UCSD-AML1 (cell line): ENCODE measurements around the gene ZSWIM6.
A peak's percentile ranks its signal among the peaks of the same experiment; 100 is the strongest.

Experiments
- DNase-seq: peaks from one replicate; lab custom pipeline; 2025; ENCODE audit not compliant: unreplicated experiment; lab: John Stamatoyannopoulos, UW

The ZSWIM6 gene

DNA sequence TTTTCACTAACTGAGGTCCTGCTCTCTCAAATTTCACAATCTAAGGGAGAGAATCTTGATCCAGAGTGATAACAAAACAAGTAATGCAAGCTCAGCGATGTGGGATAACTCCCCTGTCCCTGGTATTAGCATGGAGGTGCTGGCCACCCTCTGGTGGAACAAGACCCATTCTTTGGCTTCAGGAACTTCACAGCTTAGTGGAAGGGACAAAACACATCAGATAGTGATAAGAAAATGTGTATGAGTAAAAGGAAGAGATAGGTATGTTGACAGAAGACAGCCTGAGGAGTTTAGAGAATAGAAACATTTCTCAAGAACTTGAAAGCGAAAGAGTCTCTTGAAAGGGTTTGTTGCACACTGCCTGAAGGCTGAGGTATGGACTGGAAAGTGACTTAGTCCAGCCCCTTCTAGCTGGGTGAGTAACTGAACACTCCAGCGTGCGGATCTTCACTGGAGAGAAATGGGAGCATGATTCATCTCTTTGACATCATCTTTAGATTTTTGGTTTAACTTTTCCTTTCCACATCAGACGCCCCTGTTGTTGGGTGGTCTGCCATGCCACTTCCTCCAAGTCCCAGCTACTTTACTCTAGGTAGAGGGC lies 25.4 kb upstream of the ZSWIM6 start:
- DNase-seq: no peak

DNA sequence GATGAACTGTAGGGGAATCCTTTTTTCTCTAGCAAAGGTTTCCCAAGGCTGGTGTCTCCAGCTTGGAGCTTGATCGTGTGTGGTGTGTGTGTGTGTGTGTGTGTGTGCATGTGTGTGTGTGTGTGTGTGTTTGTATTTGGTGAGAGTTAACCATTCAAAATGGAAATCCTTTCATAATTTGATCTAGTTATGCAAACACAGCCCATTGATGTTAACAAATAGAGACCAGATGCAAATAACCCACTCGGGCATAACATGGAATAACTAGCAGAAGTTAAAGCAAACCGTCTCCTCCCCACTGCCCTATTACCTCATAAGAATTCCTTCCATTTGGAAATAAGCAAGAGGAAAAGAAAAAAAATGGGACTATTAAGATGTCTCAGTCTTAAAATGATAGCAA lies 24.9 kb upstream of the ZSWIM6 start:
- DNase-seq: no peak

DNA sequence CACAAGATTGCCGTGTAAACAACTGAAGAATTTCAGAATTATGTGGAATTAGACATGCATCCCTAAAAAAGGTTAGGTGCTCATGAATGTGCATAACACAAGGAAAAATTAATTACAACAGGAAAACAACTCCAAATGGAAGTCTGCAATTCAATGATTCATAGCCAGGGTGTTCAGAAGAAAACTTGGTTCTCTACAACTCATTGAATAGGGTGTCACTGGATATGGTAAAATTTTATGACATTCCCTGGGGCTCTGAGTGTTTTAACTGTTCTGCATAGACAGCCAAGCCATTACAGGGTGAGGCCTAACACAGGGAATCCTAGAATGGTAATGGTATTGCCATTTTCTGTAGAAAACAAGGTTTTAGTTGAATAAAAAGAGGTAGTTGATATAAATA lies 24.4 kb upstream of the ZSWIM6 start:
- no peak for DNase-seq

DNA sequence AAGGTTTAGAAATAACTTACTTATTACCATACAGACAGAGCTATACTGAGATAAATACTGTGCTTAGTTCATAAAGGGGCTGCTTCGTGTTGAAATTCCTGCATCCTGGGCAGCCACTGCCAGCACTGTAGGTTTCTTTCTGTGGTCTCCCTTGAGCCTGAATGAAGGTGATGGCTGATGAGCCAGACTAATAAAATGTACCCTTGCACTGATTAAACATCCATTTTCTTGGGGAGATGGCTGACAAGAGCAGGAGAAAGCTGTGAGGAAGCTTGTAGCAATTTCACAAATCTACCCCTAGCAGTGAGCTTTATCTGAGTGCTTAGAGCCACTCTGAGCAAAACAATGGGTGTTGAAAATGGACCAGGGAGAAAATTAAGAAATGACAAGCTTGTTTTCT lies 23.3 kb upstream of the ZSWIM6 start:
- no peak for DNase-seq

DNA sequence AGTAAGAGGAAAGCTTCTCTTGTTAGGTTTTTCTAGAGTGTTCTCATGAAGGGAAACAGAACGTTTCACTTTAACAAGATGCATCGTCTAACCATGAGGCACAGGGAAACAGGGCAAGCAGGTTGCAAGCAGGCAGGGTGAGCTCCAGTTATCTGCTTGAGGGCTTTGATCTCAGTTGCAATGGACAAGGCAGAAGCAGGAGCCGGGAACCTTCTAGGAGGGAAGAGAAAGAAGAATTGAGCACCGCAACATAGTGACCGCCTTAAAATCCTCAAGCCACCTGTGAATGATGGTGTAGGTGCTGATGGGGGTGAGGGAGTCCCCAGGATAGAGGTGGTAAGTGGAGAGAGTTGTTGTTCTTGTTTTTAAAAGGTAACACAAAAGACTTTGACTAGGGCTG lies 22.9 kb upstream of the ZSWIM6 start:
- no peak for DNase-seq

DNA sequence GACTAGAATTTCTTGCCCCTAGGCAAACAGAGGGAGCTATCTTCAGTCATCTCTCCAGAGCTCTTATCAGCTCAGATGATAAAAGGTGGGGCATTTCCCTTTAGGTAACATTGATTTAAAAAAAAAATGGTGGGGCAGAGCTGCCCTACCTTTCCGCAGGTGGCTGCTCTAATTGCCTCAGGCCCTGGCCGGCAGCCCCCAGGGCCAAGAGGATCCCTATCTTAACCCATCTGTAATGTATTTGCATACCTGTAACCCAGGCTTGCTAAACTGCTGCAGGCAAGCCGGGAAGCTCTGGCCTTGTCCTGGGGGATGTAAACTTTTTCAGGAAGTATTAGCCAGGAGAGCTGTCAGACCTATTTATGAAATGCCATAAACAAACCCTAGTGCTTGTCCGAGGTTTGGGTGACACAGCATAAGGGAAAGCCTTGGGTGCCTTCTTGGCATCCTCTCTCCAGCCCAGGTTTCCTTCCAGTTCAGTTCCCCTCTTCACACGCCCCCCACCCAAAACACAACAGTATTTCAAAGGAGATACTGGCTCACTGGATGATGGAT lies 20.9 kb upstream of the ZSWIM6 start:
- DNase-seq: no peak

DNA sequence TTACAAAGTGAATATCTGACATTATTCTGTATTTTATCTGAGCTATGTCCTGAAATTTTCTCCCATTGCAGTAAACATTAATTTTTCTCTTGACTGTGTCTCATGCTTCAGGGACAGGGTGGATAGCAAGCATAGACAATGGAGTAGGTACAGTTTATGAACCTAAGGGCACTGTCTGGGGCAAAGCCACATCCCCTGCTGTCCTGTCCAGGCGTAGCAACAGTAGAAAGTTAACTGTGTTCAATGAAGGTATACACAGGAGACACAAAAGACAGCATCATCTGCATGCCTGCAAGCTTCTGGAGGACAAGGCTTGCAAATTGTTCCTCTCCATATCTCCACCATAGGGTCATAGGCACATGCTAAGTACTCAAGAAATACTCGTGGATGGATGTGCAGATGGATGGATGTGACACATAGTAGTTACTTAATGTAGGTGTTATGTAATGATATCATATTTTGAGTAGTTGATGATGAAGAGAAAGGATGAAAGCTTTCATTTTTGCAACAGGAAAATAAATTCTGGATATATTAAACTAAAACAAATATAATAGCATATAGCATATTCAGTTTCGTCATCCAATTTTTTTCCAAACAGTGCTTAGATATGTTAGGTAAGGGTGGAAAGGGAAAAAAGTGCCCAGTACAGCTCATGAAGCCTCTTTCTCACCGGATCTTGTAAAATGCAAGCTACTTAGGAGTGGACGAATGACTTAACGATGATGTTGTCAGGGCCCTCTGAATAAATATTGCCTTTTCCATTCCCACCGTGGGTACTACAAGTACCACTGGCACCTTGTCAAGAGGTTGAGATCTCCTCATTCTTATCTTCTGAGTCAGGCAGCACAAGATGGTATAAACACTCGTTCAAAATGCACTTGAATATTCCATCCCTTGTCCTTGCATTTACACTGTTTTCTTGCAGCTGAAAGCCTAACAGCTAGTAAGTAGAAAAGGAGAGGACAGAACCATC lies 19.9 kb upstream of the ZSWIM6 start:
- no peak for DNase-seq

DNA sequence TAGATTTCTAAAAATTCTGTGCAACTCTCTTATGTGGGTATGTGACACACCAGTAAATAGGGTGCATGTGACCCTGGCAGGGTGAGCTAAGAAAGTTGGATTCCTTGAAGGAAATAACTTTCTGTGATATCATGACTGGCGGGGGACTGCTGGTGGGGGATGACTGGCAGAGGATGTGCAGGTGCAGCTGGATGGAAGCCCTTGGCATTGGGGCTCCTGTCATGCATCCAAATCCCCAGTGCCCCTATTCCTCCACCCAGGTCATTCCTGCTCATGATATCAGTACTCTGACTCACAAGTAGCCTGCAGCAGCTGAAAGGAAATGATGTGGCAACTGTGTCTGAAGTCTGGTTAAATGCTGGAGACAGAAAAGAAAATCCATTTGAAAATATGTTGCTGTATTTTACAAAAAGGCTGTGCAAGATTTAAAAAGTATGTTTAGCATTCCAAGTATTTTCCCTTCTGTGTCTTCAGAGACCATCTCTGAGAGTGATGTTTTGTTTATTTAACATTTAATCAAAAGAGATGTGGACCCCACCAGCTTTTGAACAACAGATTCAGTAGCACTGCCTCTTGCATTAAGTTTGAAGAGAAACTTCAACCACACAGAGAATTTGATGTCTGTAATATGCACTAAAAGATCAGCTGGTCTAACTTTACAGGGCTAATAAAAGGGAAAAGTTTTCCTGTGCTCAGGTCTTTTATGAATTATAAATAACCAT lies 17.9 kb upstream of the ZSWIM6 start:
- DNase-seq: peak; percentile 17

DNA sequence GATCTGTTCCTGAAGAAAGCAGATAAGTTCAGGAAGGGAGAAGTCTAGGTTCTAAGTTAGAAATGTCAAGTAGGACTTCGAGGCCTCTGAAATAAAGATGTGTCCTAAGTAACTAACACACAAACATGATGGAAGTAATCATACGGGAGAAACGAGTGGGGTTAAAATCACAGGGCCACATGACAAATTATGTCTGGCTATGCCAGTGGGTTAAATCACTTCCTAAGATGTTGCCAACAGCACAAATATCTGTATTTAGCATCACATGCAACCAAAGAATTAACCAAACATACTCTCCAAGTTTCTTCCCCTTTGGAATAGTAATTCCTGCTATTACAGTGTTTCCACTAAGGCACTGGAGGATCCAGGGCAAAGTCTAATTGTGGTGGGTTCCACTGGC lies 13.7 kb upstream of the ZSWIM6 start:
- no peak for DNase-seq

DNA sequence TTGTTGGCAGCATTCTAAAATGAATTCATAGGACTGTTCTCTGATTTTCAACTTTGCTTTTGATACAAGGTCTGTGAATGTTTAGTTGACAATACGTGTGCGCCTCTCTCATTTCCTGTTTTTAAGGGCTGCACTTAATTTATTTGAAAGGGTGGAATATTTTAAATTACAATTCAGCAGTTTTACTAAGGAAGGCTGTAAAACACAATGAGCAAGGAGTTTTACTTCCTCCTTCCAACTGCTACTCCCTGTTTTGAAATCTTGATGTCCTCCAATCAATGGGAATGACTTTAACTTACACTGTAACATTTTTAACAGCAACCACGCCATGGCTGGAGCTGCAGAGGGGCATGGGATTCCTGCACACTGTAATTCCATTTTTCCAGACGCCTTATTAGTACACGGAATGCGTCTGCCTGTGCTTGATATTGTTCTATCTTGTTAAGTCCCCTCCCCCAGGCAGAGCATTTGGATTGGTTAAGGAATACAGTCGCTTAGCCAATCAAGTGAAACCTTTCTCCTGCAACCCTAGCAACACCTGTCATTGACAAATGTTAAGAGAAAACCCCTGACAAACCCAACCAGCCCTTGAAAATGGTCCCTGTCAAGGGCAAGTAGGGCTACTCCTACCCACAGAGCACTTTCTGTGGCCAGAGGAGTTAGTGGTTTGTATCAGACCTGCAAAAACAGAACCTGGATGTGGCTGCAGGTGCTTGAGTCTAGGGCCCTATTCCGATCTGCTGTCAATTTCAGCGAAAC lies 12.5 kb upstream of the ZSWIM6 start:
- DNase-seq: no peak

DNA sequence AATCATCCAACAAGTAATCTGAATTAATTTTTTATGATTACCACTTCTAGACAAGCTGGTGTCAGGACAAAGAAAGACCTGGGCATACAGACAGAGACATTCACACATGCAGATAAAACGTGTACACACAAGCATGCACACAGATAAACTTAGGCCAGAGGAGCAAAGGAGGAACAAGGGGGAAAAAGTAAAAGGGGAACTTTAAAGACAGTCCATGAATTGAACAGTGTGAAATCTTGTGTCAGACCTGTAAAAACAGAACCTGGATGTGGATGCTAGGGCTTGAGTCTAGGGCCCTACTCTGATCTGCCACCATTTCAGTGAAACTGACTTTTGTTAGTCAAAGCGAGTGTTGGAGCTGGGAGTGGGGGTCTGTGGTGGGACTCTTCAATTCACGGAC lies 11.2 kb upstream of the ZSWIM6 start:
- no peak for DNase-seq

DNA sequence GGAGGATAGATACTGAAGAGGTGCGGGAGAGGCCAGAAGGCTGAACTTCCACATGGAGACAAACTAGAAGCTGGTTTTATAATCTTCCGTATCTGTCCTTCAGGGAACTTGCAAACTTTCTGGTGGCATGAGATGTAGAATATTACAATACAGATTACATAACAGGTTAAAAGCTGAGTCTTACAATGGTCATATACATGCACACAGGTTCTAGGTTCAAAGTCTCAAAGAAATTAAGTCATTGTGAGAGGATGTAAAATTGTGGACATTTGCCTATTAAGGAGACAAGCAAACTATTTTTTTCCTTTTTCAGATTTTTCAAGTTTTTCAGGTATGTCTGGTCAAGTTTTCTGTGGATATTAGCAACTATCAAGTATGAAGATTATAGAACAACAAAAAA lies 10.4 kb upstream of the ZSWIM6 start:
- no peak for DNase-seq

DNA sequence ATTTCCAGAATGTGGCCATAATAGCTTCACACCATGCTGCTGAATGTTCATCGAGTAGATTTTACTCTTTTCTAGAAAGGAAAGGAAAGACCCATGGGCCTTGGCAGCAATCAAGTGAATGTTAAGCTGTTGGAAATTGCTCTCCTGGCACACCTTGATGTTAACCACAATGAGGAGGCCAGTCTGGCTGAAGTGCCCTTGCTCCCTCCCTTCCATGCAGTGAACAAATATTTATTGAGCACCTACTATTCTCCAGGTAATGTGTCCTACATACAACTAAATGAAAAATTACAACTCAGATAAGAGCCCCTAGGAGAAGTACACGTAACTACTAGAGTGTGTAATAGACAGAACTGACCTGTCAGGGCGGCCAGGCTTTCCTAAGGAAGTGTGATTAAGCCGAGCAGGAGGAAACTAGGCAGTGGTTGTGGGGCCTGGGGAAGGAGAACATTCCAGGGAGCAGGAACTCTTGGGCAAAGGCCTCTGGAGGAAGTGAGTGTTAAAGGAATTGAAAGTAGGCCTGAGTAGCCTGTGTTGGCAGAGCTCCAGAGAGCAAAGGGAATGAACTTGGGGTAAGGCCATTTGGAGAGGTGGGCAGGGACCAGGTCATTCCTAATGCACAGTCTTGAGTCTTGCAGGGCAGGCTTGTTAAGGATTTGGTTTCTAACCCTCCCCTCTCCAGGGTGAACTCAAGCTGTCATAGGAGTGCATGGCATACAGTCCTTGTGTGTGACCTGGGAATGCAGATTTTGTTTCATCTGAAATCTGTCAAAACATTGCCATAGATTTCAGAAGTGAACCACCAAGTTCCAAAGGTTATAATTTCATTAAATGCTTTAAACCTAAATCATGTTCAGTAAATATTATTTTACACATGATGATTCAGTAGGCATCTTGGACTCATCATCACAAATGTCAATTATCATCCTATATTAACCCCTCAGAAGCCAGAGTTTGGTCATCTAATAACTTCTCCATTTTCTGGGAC lies 9.0 kb upstream of the ZSWIM6 start:
- DNase-seq: no peak

DNA sequence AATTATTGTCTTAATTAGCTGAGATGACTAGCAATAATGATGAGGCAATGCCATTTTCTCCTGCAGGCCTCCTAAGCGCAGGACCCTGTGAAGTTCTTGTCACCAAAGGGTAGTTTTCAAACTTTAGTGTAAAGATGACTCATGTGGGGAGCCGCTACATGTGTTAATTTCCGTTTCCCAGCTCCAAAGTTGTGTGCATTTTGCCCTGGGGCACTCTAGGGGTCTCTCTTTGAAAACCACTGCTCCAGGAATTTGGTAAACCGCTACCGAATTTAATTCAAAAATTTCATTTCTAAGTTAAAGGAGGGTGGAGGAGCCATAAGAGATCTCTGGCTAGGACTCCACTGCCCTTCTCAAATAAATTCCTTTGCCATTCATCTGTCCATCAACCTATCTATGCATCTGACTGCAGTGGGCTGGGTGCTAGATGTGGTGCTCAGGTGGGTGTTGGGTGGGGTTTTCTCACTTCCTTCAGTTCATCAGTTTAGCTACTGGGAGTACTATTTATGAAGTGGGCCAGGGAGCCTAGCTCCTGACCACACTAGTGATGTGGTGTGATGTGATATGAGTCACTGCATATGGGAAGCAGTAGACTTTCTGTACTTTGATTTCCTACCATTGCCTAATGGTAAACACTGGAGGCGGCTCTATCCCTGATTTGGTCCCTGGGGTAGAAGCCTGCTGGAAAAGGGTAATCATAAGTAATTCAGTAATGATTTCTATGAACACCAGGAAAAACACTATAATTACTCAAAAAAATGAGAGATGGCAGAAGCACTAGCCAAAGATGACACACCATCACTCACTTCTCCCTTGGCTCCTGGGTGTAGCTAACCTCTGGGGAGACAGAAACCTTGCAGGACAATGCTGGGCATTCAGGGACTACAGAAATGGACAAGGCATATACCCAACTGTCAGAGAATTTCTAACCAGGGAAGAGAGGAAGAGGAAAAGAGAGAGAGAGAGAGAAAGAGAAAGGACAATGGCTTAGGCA lies 4.0 kb upstream of the ZSWIM6 start:
- no peak for DNase-seq

DNA sequence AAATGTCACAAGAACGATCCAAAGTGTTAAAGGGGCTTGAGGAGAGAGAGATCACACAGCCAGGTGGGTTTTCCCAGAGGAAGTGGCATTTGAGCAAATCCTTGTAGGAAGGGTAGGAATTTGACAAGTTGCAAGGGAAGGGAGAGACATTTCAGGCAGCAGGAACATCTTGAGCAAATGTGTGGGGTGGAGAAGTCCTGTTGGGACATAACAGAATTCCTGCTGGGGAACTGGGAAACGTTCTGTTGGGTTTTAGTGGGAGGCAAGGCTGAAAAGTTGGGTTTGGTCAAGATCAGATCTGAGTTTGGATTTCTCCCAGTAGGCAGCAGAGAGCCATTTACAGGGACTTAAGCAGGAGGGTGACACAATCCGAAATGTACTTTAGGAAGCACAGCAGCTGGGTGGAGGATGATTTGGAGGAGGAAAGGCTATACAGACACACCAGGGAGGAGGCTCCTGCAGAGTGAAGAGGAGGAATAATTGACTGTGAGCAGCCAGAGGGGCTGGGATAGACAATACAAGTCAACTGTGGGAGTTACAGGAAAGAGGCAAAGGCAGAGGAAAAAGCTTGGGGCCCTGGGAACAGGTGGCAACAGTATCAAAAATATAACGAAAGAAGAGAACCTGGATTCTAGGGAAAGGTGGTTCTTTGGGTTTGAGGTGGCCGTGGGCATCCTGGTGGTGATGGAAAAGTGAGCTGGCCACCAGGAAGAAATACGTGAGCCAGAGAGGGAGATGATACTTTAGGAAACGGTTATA lies 3.1 kb upstream of the ZSWIM6 start:
- no peak for DNase-seq

DNA sequence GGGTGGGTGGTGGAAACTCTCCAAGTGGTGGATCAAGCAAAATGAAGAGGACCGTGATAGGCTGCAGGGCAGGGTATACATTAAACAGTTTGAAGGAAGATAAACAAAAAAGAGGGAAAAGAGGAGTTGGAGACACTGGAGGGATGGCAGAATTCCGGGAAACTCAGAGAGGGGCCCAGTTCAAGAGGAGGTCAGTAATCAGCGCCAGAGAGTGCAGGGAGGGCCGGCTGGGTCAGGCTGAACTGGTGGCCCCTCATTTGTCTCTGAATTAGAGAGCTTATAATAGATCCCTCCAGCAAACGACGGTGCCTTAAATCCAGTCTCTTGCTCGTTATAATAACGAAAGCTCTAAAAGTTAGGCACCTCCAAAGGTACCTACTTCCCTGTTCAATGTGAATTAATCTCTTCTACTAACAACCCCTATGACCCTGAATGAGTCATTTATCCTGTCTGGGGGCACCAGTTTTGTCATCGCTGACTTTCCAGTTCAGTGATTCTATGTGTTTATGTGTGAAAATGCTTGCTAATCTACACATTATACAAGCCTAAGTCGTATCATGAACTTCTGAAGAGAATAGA lies 2.4 kb upstream of the ZSWIM6 start:
- no peak for DNase-seq

DNA sequence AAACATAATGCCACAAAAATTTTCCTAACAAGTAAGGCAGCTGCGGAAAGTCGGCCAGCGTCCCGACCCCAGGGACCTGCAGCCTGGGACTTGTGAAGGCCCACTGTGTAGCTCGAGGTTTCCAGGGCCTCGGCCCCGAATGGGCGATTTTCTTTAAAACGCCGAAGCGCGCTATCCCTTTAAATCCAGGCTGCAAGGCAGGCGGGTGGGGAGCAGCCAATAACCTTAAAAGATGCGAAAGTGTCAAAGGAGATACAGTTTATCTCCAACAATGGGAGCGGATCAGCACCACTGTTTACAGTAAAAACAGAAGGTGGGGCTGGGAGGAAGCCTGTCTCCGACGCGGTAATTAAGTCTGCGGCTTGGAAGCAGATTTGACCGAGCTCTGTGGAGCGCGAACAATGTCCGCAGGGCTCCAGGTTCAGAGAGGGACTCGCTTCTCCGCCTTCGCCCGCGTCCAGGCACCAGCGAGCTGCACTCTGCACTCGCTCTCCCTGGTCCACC lies 1.7 kb upstream of the ZSWIM6 start:
- peak; percentile 65 for DNase-seq
